Measurements from ENCODE around the gene ELMO1. TPM values are rescaled to one million over a fixed set of nuclear protein-coding genes. Genes with fewer than 3 reads are reported as not detected.

The ELMO1 gene
- polyA plus RNA-seq, 2 of the 4 experiments (the other 2 are of a cell fraction), result 2.3 to 6.1 TPM

DNA sequence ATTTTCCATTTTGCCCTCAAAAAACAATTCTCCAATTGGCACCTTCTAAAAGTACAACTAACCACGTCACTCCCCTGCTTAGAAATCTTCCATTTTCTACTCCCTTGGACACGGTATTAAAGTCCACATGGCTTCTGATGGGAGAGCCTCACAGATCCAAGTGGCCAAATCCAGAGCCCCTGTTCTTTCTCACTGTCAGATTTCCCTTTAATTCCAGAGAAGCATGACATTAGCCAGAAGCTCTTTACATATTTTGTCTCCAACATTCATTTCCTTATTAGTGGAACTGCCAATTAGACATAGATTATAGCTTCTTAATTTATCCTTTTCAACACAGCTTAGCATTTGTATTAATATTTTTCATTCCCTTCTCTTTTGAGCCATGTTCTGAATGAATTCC, 118.7 kb downstream of the ELMO1 start:
- peaks cover 5% of the 10 kb centered on the region; the same call in 1 of the 3 replicates for H3K4me1 ChIP-seq
- POLR2A ChIA-PET, result no interaction called here
- H3K27ac ChIP-seq, result no peak overlapping the region
- 33% methylated on average over 2 of the region's 2 CpGs for WGBS (ENCODE audit: missing lambda C conversion rate)
- FAIRE-seq (no peak), ATAC-seq (no peak), DNase-seq (ENCODE audit: low read depth in 1 of 2, low spot score in 1 of 2) (no peak)
- no peaks in the 10 kb centered on the region for H3K9me3 ChIP-seq
- H3K4me3 ChIP-seq, result no peak overlapping the region
- TF ChIP-seq BHLHE40 (IDR thresholded peaks at IDR 0.05; ENCODE audit: low read depth, low read length), result no peak
- TF ChIP-seq TP53 (CRISPR knock-in tag; IDR thresholded peaks at IDR 0.05), result no peak
- no peak overlapping the region for H3K4me2 ChIP-seq
- CTCF ChIA-PET, result no interaction called here

DNA sequence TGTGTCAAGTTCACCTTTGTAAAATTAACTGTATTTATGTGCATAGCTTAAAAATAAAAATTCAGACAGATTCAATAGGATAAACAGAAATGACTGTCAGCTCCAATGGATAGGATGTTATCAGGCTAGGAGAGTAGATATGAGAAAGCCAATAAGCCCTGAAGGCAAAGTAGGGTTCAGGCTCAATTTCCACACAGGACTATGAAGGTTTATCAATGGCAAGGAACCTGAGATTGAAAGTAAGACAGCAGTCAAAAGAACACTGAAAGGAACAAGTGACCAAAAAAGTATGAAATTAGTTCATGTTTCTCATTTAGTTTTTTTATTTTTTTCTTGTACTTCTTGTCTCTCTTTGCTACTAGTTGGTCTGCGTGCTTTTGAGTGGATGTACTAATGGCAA, 121.4 kb downstream of the ELMO1 start:
- POLR2A ChIA-PET, result no interaction called here
- Histone ChIP-seq H3K27ac (no peak overlapping the region), H3K4me3 (no peak overlapping the region), H3K4me2 (no peak overlapping the region), H3K4me1 (no peaks in the 10 kb centered on the region), H3K9me3 (no peaks in the 10 kb centered on the region)
- no peak for FAIRE-seq
- no peak for DNase-seq (ENCODE audit: low read depth in 1 of 2, low spot score in 1 of 2)
- ATAC-seq, result no peak
- CTCF ChIA-PET, result no interaction called here
- 70% methylated on average over 1 of the region's 1 CpG for WGBS (ENCODE audit: missing lambda C conversion rate)
- no peak for TF ChIP-seq RNF2 (IDR thresholded peaks at IDR 0.05; ENCODE audit: borderline replicate concordance, low read depth)

DNA sequence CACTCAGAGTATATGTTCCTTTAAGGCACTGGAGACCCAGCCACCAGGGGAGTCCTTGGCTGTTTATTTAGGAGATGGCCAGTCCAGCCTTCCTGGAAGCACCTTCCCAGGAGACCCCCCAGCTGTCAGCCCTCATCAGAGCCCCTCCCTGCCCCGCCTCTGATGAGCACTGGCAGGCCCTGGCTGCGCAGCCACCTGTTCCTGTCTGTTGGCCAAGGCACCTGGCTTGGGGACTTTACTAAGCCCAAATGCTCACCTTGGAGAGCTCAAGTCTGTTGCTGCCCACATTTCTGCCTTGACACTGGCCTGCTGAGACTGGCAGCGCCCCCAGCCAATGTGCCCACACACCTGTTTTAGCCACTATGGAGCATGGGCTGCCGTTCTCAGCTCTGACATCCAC, 124.7 kb downstream of the ELMO1 start:
- ChIA-PET CTCF (interaction anchor here (0.9 kb wide), 1 partner anchor 82 kb away, joined by 3 read pairs; no protein-coding TSS in a partner anchor), POLR2A (no interaction called here)
- Histone ChIP-seq H3K4me2 (no peak overlapping the region), H3K9me3 (no peaks in the 10 kb centered on the region), H3K4me3 (no peak overlapping the region), H3K4me1 (peaks cover 18% of the 10 kb centered on the region), H3K27ac (no peak overlapping the region)
- DNase-seq (ENCODE audit: low read depth in 1 of 2, low spot score in 1 of 2) (no peak), ATAC-seq (no peak), FAIRE-seq (no peak)
- 68% methylated on average over 4 of the region's 4 CpGs for WGBS (ENCODE audit: missing lambda C conversion rate)
- TF ChIP-seq, protein P1, sequence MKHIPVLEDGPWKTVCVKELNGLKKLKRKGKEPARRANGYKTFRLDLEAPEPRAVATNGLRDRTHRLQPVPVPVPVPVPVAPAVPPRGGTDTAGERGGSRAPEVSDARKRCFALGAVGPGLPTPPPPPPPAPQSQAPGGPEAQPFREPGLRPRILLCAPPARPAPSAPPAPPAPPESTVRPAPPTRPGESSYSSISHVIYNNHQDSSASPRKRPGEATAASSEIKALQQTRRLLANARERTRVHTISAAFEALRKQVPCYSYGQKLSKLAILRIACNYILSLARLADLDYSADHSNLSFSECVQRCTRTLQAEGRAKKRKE (CRISPR knock-in tag; IDR thresholded peaks at IDR 0.05; ENCODE audit: low read depth), result no peak
- TF ChIP-seq SREBF2 (IDR thresholded peaks at IDR 0.05) (no peak), EHF (CRISPR knock-in tag; IDR thresholded peaks at IDR 0.05) (no peak), PHF8 (IDR thresholded peaks at IDR 0.05; ENCODE audit: borderline replicate concordance, low read depth) (no peak), GATA3 (IDR thresholded peaks at IDR 0.05; ENCODE audit: borderline replicate concordance) (no peak), CEBPB (IDR thresholded peaks at IDR 0.05) (no peak), MAX (IDR thresholded peaks at IDR 0.05) (no peak), HDAC2 (IDR thresholded peaks at IDR 0.05) (no peak), FOXS1 (CRISPR knock-in tag; IDR thresholded peaks at IDR 0.05) (no peak), HOXA7 (CRISPR knock-in tag; IDR thresholded peaks at IDR 0.05) (no peak), RCOR1 (IDR thresholded peaks at IDR 0.05; ENCODE audit: low read depth, low read length) (no peak), EHMT2 (IDR thresholded peaks at IDR 0.05; ENCODE audit: low read depth) (no peak), ZFP36 (IDR thresholded peaks at IDR 0.05; ENCODE audit: borderline replicate concordance, partially characterized antibody) (no peak), HOXB13 (CRISPR knock-in tag; IDR thresholded peaks at IDR 0.05; ENCODE audit: low read depth) (no peak), MAFK (IDR thresholded peaks at IDR 0.05; ENCODE audit: partially characterized antibody) (no peak), BHLHE40 (IDR thresholded peaks at IDR 0.05; ENCODE audit: low read depth, low read length) (no peak)
- TF ChIP-seq, protein P2, sequence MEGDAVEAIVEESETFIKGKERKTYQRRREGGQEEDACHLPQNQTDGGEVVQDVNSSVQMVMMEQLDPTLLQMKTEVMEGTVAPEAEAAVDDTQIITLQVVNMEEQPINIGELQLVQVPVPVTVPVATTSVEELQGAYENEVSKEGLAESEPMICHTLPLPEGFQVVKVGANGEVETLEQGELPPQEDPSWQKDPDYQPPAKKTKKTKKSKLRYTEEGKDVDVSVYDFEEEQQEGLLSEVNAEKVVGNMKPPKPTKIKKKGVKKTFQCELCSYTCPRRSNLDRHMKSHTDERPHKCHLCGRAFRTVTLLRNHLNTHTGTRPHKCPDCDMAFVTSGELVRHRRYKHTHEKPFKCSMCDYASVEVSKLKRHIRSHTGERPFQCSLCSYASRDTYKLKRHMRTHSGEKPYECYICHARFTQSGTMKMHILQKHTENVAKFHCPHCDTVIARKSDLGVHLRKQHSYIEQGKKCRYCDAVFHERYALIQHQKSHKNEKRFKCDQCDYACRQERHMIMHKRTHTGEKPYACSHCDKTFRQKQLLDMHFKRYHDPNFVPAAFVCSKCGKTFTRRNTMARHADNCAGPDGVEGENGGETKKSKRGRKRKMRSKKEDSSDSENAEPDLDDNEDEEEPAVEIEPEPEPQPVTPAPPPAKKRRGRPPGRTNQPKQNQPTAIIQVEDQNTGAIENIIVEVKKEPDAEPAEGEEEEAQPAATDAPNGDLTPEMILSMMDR (IDR thresholded peaks at IDR 0.05), result no peak
- TF ChIP-seq, protein P3, sequence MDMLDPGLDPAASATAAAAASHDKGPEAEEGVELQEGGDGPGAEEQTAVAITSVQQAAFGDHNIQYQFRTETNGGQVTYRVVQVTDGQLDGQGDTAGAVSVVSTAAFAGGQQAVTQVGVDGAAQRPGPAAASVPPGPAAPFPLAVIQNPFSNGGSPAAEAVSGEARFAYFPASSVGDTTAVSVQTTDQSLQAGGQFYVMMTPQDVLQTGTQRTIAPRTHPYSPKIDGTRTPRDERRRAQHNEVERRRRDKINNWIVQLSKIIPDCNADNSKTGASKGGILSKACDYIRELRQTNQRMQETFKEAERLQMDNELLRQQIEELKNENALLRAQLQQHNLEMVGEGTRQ (IDR thresholded peaks at IDR 0.05), result no peak
- TF ChIP-seq, protein P4, sequence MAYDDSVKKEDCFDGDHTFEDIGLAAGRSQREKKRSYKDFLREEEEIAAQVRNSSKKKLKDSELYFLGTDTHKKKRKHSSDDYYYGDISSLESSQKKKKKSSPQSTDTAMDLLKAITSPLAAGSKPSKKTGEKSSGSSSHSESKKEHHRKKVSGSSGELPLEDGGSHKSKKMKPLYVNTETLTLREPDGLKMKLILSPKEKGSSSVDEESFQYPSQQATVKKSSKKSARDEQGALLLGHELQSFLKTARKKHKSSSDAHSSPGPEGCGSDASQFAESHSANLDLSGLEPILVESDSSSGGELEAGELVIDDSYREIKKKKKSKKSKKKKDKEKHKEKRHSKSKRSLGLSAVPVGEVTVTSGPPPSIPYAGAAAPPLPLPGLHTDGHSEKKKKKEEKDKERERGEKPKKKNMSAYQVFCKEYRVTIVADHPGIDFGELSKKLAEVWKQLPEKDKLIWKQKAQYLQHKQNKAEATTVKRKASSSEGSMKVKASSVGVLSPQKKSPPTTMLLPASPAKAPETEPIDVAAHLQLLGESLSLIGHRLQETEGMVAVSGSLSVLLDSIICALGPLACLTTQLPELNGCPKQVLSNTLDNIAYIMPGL (CRISPR knock-in tag; IDR thresholded peaks at IDR 0.05; ENCODE audit: borderline replicate concordance), result no peak

Measured in A549 (cell line).